AG04450 (cell line): ENCODE results near the gene TRIP13. TPM values are rescaled to one million over a fixed set of nuclear protein-coding genes. Genes with fewer than 3 reads are reported as not detected.

ENCODE experiments used
- CTCF ChIA-PET: fragments of 300-600, 350-600 bp; formaldehyde crosslinking; extraction: SDS; loops from one replicate; lab custom pipeline; 2022; ENCODE audit warnings: antibody characterized with exemption, inconsistent platforms; lab: Charles Lee
- POLR2A ChIA-PET: fragments of 350-600 bp; formaldehyde crosslinking; extraction: SDS; loops from one replicate; lab custom pipeline; 2021; ENCODE audit warnings: antibody characterized with exemption, inconsistent platforms; lab: Yijun Ruan, JAX
- DNase-seq: peaks from one replicate; pipeline ENCODE4 v3.0.0-alpha.2; 2011; ENCODE audit warnings: low read depth, low spot score
- H3K27ac ChIP-seq: one replicate; pipeline ENCODE4 v1.5.1; 2012; ENCODE audit warnings: low read depth, low read length, control low read depth
- H3K27me3 ChIP-seq: one replicate; pipeline ENCODE4 v1.6.0; 2012; ENCODE audit warnings: low read length; ENCODE audit not compliant: control insufficient read depth, insufficient read depth
- H3K4me3 ChIP-seq: 2 replicates; pipeline ENCODE4 v1.5.1; 2011; ENCODE audit warnings: mild to moderate bottlenecking, low read depth, low read length, control low read depth
- H3K9me3 ChIP-seq: 2 replicates; pipeline ENCODE4 v1.5.1; 2012; ENCODE audit warnings: low read length; ENCODE audit not compliant: control insufficient read depth, insufficient read depth
- CTCF ChIP-seq: IDR thresholded peaks from 2 replicates; pipeline ENCODE4 v1.5.1; 2011; ENCODE audit warnings: low read depth, low read length, control low read depth, inconsistent platforms
- polyA plus RNA-seq: library from polyadenylated mRNA; depleted of rRNA; stranded (reverse); fragments of >200 nt; gene quantifications from 2 replicates; pipeline ENCODE4 v1.2.3, GENCODE V29; 2011

Gene TRIP13
- polyA plus RNA-seq, 1 experiment, result 13.8 TPM

- POLR2A ChIA-PET, result no interaction called here
- H3K27me3 ChIP-seq, result peaks cover 71% of the 10 kb centered on the region
- H3K4me3 ChIP-seq, result no peak overlapping the region
- no peak for TF ChIP-seq CTCF
- peaks cover 27% of the 10 kb centered on the region for H3K9me3 ChIP-seq
- H3K27ac ChIP-seq, result no peak overlapping the region
- DNase-seq, result no peak
- CTCF ChIA-PET, result interaction anchor here (0.6 to 1.4 kb wide), 5 partner anchors 19 to 283 kb away, joined by 3 to 6 read pairs (median 3); no protein-coding TSS in a partner anchor
Observed at GRCh38 chr5:953535-954449, 61.1 kb downstream of the TRIP13 start.

DNA sequence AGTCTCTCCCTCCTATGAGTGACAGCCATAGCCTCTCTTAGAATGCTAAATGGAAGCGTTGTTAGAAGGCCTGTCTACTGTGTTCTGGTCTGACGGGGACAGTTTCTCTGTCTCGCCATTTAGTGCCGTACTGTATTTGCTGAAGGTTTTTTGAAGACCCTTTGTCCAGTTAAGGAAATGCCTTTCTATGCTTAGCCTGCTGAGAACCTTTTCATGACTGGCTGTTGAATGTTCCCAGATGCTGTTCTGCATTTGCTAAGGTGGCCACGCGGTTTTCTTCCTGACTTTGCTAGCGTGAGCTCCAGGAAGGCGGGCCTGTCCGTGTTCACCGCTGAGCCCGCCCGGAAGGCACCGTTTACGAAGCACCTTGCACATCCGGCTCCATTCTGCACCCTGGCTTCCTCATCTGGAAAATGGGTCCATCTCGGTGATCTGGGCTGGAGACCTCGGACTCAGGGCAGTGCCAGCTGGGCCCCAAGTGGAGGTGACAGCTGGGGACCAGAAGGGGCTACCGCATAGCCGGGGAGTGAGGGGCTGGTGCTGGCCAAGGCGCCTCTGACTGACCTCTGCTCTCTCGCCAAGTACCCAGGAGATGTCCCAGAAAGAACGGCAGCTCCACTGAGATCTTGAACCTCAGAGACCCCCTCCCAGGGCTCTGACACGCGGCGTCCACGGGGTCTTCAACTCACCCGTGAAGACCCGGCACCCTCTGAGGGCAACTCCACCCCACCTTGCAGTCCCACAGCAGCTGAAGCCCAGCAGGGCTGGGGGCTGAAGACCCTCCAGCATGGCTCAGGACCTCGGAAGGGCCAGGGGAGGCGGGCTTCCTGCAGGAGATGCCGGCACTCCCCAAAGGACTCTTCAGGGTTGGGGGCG lies 63.4 kb downstream of the TRIP13 start:
- POLR2A ChIA-PET, result interaction anchor here (0.8 to 1.4 kb wide), 3 partner anchors 24 to 41 kb away, joined by 3 to 4 read pairs (median 3); no protein-coding TSS in a partner anchor
- Histone ChIP-seq H3K9me3 (peaks cover 22% of the 10 kb centered on the region), H3K27me3 (peaks cover 56% of the 10 kb centered on the region), H3K27ac (no peak overlapping the region), H3K4me3 (no peak overlapping the region)
- no peak for DNase-seq
- no peak for TF ChIP-seq CTCF
- CTCF ChIA-PET, result interaction anchor here (1.0 to 1.4 kb wide), 2 partner anchors 8 to 10 kb away, joined by 3 to 5 read pairs; no protein-coding TSS in a partner anchor

GRCh38 chr5:956941-957747 lies 64.5 kb downstream of the TRIP13 start:
- Histone ChIP-seq H3K9me3 (peaks cover 19% of the 10 kb centered on the region; the same call in 1 of the 2 replicates), H3K27ac (peak overlapping the region; percentile 87), H3K4me3 (peak overlapping the region; percentile 32), H3K27me3 (peaks cover 56% of the 10 kb centered on the region)
- CTCF ChIA-PET, result interaction anchor here (1.0 to 1.4 kb wide), 2 partner anchors 9 to 11 kb away, joined by 3 to 5 read pairs; no protein-coding TSS in a partner anchor
- peak; percentile 72 for DNase-seq
- TF ChIP-seq CTCF, result peak; percentile 50
- POLR2A ChIA-PET, result interaction anchor here (0.8 to 1.4 kb wide), 3 partner anchors 25 to 40 kb away, joined by 3 to 4 read pairs (median 3); no protein-coding TSS in a partner anchor

DNA sequence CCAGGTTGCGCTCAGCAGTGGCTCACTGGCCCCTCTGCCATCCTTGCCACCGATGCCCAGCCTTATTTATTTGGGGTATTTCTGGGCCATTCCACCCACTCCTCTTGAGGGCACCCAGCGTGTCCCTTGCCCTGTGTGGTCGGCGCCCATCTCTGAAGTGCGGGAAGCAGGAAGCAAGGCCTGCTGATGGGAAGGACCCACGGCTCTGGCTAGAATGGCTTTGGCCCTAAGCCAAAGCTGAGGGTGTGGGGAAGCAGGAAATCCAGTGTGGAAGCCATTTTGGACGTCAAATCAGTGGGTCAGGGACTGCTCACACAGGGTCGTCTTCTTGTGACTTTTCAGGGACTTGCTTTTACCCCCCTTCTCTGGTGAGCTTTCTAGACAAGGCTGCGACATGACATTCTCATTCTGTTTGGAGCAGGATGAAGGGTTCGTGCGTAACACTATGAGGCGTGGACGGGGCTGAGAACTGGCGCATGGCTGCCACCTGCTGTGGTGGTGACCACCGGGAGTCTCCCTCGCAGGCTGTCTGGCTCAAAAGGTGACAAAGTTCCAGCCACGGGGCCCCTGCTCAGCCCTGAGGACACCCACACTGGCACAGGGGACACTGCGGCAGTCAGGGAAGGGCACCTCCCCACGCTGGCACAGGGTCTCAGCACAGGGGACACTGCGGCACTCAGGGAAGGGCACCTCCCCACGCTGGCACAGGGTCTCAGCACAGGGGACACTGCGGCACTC lies 65.2 kb downstream of the TRIP13 start:
- H3K27me3 ChIP-seq, result peaks cover 58% of the 10 kb centered on the region
- H3K4me3 ChIP-seq, result no peak overlapping the region
- peaks cover 18% of the 10 kb centered on the region; the same call in 1 of the 2 replicates for H3K9me3 ChIP-seq
- H3K27ac ChIP-seq, result peak overlapping the region; percentile 11
- no peak for DNase-seq
- ChIA-PET CTCF (interaction anchor here (0.7 kb wide), 1 partner anchor 9 kb away, joined by 3 read pairs; no protein-coding TSS in a partner anchor), POLR2A (interaction anchor here (1.4 kb wide), 1 partner anchor 25 kb away, joined by 4 read pairs; no protein-coding TSS in a partner anchor)
- TF ChIP-seq CTCF, result no peak
